GM18858 (cell line): ENCODE data around the gene TVP23A.
"Not testable (repeated sequence)": the region's sequence is repeated elsewhere in the genome, so short reads cannot be mapped to it uniquely, and the experiment has no call there.

Experiments used
- ATAC-seq: cut with Tn5 transposase; IDR thresholded peaks from one replicate; pipeline ENCODE4 v1.9.1; 2021; ENCODE audit not compliant: unreplicated experiment

Gene TVP23A

DNA sequence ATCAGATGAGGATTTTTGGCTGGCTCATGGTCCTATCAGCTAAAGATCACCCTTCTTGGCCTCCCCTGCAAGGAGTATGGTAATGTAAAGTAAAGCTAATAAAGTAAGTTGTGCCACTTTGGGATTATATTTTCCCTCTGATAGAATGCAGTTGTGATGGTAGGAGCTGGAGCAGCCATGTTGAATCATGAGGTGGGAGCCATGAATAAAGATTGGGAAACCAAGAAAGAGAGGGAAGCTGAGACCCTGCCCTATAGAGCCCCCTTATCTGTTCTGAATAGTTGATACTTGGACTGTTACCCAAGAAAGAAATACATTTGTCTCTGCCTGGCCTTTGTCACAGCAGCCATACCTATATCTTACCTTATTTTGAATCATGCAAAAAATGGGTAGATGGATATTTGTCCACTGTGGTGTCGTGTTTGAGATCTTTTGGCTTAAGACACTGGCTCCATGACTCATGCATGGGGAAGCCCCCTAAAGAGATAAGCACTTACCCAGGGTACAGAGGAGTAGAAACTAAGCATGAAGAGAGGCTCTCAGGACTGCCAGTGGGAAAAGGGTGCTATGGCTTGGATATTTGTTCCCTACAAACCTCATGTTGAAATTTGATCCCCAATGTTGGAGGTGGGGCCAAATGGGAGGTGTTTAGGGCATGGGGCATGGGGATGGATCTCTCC is 17.7 kb upstream of the TVP23A start:
- no peak for ATAC-seq

DNA sequence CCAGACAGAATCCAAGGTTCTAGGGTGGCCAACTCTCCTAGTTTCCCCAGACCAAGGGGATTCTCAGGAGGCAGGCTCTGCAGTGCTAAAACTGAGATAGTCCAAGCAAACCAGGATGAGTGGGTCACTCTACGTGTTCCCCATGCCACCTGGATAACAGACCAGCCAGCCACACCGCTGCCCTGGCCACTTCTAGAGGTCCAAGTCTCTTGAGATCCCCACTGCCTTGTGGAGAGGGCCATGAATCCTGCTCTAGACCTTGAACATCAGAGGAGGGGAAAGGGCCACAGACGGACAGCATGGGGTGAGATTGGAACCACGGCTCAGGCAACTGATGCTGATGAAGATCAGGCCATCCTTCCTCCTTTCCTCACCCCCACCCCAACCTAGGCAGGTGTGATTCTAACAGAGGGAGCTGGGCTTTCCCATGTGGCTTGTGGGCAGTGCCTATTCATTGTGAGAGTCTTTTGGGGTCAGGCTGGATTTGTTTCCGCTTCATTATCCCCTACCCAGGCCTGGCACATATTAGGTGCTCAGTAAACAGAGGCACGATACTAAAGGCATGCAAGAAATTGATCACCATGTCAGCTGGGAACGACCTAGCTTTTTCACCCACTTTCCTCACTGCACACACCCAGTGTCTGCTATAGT is 16.8 kb upstream of the TVP23A start:
- ATAC-seq = peak; percentile 40

GRCh38 chr16:10834766-10835165 is 16.2 kb upstream of the TVP23A start:
- no peak for ATAC-seq

DNA sequence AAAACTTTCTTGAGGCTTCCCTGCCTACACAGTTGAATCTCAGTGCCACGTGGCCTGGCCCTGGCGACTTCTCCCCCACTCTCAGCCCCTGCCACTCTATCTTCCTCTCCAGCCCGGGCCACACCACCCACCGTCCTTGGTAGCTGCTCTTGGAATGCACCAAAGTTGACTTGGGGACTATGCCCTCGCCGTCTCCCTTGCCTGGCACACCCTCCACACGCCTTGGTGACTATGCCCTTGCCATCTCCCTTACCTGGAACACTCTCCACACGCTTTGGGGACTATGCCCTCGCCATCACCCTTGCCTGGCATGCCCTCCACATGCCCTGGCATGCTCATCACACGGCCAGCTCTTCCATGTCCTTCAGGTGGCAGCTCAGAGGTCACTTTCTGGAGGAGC is 15.5 kb upstream of the TVP23A start:
- ATAC-seq = no peak

GRCh38 chr16:10833271-10833670 is 14.7 kb upstream of the TVP23A start:
- ATAC-seq = no peak

DNA sequence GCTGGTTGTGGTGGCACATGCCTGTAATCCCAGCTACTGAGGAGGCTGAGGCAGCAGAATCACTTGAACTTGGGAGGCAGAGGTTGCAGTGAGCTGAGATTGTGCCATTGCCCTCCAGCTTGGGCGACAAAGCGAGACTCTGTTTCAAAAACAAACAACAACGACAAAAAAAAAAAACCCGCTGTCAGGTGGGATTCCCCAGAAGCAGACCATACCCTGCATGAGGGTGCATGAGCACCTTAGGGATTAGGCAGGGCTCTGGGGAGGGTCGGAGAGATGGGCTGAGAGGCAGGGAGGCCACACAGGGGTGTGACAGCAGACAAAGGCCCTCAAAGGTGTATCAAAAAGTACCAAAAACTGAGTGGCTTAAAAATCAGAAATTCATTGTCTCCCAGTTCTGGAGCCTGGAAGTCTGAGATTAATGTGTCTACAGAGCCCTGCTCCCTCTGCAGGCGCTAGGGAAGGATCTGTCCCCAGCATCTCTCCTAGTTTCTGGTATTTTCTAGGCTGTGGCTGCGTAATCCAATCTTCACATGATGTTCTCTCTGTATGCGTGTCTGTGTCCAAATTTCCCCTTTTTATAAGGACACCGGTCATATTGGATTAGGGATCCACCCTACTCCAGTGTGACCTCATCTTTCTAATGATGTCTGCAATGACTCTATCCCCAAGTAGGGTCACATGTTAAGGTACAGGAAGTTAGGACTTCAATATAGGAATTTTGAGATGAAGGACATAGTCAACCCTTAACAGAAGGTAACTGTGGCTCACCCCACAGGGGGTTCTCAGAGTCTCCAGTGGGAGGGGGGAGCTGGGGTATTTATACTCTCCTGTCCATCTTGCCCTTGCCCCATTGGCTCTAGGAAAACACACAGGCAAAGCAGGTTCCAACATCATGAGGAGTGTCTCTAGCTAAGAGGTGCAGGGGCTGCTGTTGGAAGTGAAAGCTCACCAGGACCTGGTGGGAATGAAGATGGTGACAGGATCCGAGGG is 13.6 kb upstream of the TVP23A start:
- no peak for ATAC-seq

DNA sequence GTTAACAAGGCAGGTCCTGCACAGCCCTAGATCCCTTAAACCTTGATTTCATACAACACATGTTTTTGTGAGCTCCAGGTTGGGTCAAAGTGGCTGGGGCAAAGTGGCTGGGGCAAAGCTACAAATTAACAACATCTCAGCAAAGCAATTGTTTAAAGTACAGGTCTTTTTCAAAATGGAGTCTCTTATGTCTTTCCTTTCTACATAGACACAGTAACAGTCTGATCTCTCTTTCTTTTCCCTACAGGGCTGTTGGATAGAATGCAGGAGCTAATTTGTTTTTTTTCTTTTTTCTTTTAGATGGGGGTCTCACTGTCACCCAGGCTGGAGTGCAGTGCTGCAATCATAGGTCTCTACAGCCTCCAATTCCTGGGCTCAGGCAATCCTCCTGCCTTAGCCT is 11.6 kb upstream of the TVP23A start:
- ATAC-seq = not testable (repeated sequence)

- ATAC-seq = not testable (repeated sequence)
Measured at GRCh38 chr16:10829390-10830098, 10.9 kb upstream of the TVP23A start.

DNA sequence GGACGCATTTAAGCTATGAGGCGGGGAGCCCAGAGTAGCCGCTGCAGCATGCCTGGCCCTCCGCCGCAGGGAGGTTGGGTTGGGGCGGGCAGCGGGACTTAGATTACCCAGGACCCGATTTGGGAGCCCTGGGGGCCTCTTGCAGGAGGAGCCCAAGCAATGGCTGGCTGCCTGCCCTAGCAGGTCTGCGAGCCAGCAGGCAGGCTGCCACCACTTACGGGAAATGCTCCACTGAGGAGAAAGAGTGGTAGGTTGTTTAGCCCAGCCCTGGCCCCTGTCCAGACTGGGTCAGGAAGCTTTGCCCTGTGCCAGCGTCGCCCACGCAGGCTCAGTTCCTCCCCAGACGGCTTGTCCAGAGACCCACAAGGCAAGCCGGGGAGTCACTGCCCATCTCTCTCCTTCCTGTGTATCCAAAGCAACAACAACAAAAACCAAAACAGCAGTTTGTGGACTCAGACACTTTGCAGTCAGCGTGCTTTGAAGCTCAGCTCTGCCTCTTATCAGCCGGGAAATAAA is 10.3 kb upstream of the TVP23A start:
- ATAC-seq = no peak

DNA sequence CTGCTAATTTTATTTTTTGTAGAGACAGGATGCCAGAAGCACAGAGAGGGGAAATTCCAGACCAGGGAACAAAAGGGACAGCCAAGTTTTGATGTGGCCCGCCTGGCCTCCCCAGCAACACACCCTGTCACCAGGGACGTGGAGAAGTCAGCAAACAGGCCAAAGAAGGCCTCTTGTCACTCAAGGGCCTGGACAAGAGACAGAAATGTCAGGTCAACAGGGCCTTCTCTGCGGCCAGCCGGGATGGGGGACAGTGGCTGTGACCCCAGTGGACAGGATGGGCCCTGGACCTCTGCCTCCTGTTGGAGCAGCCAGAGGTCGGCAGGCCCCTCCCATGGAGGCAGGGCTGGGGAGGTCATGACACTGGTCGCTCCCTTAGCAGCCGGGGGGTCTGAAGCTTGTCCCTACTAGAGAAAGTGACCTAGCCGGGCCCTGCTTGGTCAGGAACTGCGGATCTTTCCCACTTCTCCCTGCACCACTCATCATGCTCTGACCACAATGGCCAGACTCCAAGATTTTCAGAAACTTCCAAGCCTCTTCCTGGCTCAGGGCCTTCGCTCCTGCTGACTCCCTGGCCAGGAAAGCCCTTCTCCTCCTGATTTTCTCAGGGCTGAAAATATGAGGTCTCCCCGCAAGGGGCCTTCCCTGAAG is 9.2 kb upstream of the TVP23A start:
- no peak for ATAC-seq

- no peak for ATAC-seq
Measured at GRCh38 chr16:10824111-10824893, 5.7 kb upstream of the TVP23A start.

- ATAC-seq = no peak
Measured at GRCh38 chr16:10822702-10823101, 4.1 kb upstream of the TVP23A start.

DNA sequence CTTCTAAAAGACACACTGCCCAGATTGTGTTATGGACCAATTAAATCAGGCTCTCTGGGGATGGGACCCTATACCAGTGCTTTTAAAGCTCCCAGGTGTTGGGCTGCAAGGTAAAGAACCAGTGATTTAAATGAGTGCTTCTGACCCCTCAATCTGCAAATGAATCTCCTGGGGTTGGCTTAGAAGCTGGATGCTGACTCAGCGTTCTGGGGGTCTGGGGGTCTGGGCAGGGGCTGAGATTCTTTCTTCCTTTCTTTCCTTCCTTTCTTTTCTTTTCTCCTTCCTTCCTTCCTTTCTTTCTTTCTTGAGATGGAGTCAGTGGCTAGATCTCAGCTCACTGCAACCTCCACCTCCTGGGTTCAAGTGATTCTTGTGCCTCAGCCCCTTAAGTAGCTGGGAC is 2.0 kb upstream of the TVP23A start:
- no peak for ATAC-seq

- ATAC-seq = no peak
Measured at GRCh38 chr16:10817514-10817913, 1.1 kb downstream of the TVP23A start.

- ATAC-seq = no peak
Measured at GRCh38 chr16:10813099-10813455, 5.5 kb downstream of the TVP23A start.

- peak; percentile 59 for ATAC-seq
Measured at GRCh38 chr16:10812312-10813098, 6.1 kb downstream of the TVP23A start.

DNA sequence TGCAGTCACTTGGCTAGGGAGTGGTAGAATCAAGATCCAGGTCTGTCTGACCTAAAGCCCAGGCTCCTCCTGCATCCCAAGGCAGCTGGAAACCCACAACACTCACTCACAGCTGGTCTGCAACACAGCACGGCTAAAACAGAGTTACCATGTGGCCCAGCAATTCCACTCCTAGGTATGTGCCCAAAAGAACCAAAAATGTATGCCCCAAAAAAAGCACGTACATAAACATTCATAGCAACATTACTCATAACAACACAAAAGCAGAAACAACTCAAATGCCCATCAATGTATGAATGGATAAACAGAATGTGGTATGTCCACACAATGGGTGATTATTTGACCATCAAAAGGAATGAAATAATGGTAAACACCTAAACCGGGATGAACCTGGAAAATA is 8.9 kb downstream of the TVP23A start:
- no peak for ATAC-seq

GRCh38 chr16:10808850-10809249 is 9.7 kb downstream of the TVP23A start:
- no peak for ATAC-seq

- no peak for ATAC-seq
Measured at GRCh38 chr16:10808218-10808617, 10.4 kb downstream of the TVP23A start.
